Mesenchymal stem cell (in vitro differentiated cells and primary cell): ENCODE measurements around the gene CEP170B.
"Not testable (repeated sequence)": the region's sequence is repeated elsewhere in the genome, so short reads cannot be mapped to it uniquely, and the experiment has no call there.

Experiments
- DNase-seq: peaks from one replicate; pipeline ENCODE4 v3.0.0-alpha.2; 2013
- H2AFZ ChIP-seq: one replicate; pipeline ENCODE4 v1.6.1; 2013; ENCODE audit warnings: low read depth, mild to moderate bottlenecking, control low read depth, inconsistent platforms, low read length, moderate library complexity
- H2AK5ac ChIP-seq: 2 replicates; pipeline ENCODE4 v1.6.1; 2013; ENCODE audit warnings: low read length, moderate library complexity, mild to moderate bottlenecking, inconsistent platforms; ENCODE audit not compliant: severe bottlenecking
- H2BK120ac ChIP-seq: one replicate; pipeline ENCODE4 v1.6.1; 2013; ENCODE audit warnings: low read depth, mild to moderate bottlenecking, inconsistent platforms, low read length, moderate library complexity
- H2BK12ac ChIP-seq, 2 experiments: one replicate each; pipeline ENCODE4 v1.6.1; 2013; ENCODE audit warnings: inconsistent platforms in 2 of 2, low read length in 2 of 2, mild to moderate bottlenecking in 2 of 2, moderate library complexity in 2 of 2, control low read depth in 1 of 2
- H2BK15ac ChIP-seq: one replicate; pipeline ENCODE4 v1.6.1; 2013; ENCODE audit warnings: mild to moderate bottlenecking, low read depth, inconsistent platforms; ENCODE audit not compliant: poor library complexity, severe bottlenecking
- H2BK5ac ChIP-seq: 2 replicates; pipeline ENCODE4 v1.6.1; 2013; ENCODE audit warnings: low read depth, mild to moderate bottlenecking, low read length, control low read depth, inconsistent platforms; ENCODE audit not compliant: poor library complexity, severe bottlenecking
- H3K14ac ChIP-seq, 2 experiments: one replicate each; pipeline ENCODE4 v1.6.1; 2013; ENCODE audit warnings: inconsistent platforms in 2 of 2, low read length in 2 of 2, control low read depth in 1 of 2, mild to moderate bottlenecking in 1 of 2, moderate library complexity in 1 of 2
- H3K18ac ChIP-seq, 2 experiments: one replicate each; pipeline ENCODE4 v1.6.1; 2013; ENCODE audit warnings: inconsistent platforms in 2 of 2, low read length in 2 of 2, control low read depth in 1 of 2, low read depth in 1 of 2, mild to moderate bottlenecking in 1 of 2
- H3K23ac ChIP-seq, 2 experiments: one replicate each; pipeline ENCODE4 v1.6.1; 2013; ENCODE audit warnings: inconsistent platforms in 2 of 2, low read length in 2 of 2, mild to moderate bottlenecking in 2 of 2, moderate library complexity in 2 of 2, control low read depth in 1 of 2
- H3K27ac ChIP-seq: 2 replicates; pipeline ENCODE4 v1.5.1; 2013; ENCODE audit warnings: mild to moderate bottlenecking, moderate library complexity, low read length, control low read depth, inconsistent platforms; ENCODE audit not compliant: poor library complexity, severe bottlenecking
- H3K27me3 ChIP-seq, 2 experiments: 2 replicates each; pipeline versions ENCODE4 v1.6.1 to v1.7.0; 2013; ENCODE audit warnings: low read length in 2 of 2, mild to moderate bottlenecking in 2 of 2, moderate library complexity in 2 of 2, control low read depth in 1 of 2, inconsistent platforms in 1 of 2; ENCODE audit not compliant: control insufficient read depth in 1 of 2, insufficient read depth in 1 of 2
- H3K36me3 ChIP-seq, 2 experiments: 2 replicates each; pipeline versions ENCODE4 v1.6.1 to v1.7.0; 2013; ENCODE audit warnings: low read length in 2 of 2, control low read depth in 1 of 2, inconsistent platforms in 1 of 2, low read depth in 1 of 2, mild to moderate bottlenecking in 1 of 2; ENCODE audit not compliant: insufficient read depth in 2 of 2, control insufficient read depth in 1 of 2
- H3K4ac ChIP-seq, 2 experiments: one replicate each; pipeline ENCODE4 v1.6.1; 2013; ENCODE audit warnings: inconsistent platforms in 2 of 2, low read length in 2 of 2, mild to moderate bottlenecking in 2 of 2, moderate library complexity in 2 of 2, control low read depth in 1 of 2, low read depth in 1 of 2
- H3K4me1 ChIP-seq: 2 replicates; pipeline ENCODE4 v1.6.1; 2013; ENCODE audit warnings: low read depth, low read length, control low read depth; ENCODE audit not compliant: control insufficient read depth, insufficient read depth
- H3K4me2 ChIP-seq: 2 replicates; pipeline ENCODE4 v1.6.1; 2013; ENCODE audit warnings: low read length, mild to moderate bottlenecking, inconsistent platforms; ENCODE audit not compliant: poor library complexity, severe bottlenecking
- H3K4me3 ChIP-seq, 2 experiments: 2 replicates each; pipeline versions ENCODE4 v1.5.1 to v1.7.0; 2013; ENCODE audit warnings: low read length in 2 of 2, mild to moderate bottlenecking in 2 of 2, control low read depth in 1 of 2, low read depth in 1 of 2; ENCODE audit not compliant: insufficient read depth in 1 of 2
- H3K79me1 ChIP-seq: replicated peaks from 2 replicates; pipeline ENCODE4 v1.6.1; 2013; ENCODE audit warnings: mild to moderate bottlenecking, control low read depth, low read length, inconsistent platforms; ENCODE audit not compliant: poor library complexity, severe bottlenecking
- H3K9ac ChIP-seq: 2 replicates; pipeline ENCODE4 v1.7.0; 2013; ENCODE audit warnings: mild to moderate bottlenecking, low read length, moderate library complexity
- H3K9me3 ChIP-seq: 2 replicates; pipeline ENCODE4 v1.7.0; 2013; ENCODE audit warnings: mild to moderate bottlenecking, low read length; ENCODE audit not compliant: control insufficient read depth
- H4K8ac ChIP-seq: one replicate; pipeline ENCODE4 v1.6.1; 2013; ENCODE audit warnings: inconsistent platforms, mild to moderate bottlenecking, low read length, moderate library complexity
- H4K91ac ChIP-seq: one replicate; pipeline ENCODE4 v1.6.1; 2013; ENCODE audit warnings: mild to moderate bottlenecking, low read length, inconsistent platforms
- WGBS: methylation state at CpG from one replicate; pipeline ENCODE4 v1.1.7; 2013; ENCODE audit warnings: mixed read lengths; 5-methylcytosine and 5-hydroxymethylcytosine counted together

Gene CEP170B

DNA sequence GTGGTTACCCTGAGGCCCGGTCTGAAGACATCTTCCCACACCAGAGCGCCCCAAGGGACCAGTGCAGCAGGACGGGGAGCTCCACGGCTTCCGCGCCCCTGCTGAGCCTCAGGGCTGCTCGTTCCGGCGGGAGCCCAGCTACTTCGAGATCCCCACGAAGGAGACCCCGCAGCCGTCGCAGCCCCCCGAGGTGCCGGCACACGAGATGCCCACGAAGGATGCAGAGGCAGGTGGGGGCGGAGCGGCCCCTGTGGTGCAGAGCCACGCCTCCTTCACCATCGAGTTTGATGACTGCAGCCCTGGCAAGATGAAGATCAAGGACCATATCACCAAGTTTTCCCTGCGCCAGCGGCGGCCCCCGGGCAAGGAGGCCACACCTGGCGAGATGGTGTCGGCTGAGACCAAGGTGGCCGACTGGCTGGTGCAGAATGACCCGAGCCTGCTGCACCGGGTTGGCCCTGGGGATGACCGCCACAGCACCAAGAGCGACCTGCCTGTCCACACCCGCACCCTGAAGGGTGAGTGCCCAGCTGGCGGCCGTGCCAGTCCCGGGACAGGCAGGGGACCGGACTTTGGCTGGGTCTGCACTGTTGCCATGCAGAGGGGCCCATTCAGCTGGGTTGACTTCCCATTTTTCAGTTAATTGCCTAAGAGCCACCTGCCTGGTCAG is 18.1 kb downstream of the CEP170B start:
- H3K23ac ChIP-seq = no peak overlapping the region
- H3K36me3 ChIP-seq = peaks cover 41 to 96% of the 10 kb centered on the region in 2 experiments
- H2BK5ac ChIP-seq = no peak overlapping the region
- no peak overlapping the region for H4K91ac ChIP-seq
- no peak overlapping the region for H2BK12ac ChIP-seq
- DNase-seq = no peak
- H3K27me3 ChIP-seq = no peaks in the 10 kb centered on the region
- H3K4me1 ChIP-seq = peaks cover 8% of the 10 kb centered on the region
- no peak overlapping the region for H2BK120ac ChIP-seq
- no peak overlapping the region for H3K4me2 ChIP-seq
- no peak overlapping the region for H3K9ac ChIP-seq
- 93% methylated on average over 38 of the region's 38 CpGs for WGBS
- no peak overlapping the region for H3K4ac ChIP-seq
- H3K27ac ChIP-seq = no peak overlapping the region
- H2BK15ac ChIP-seq = no peak overlapping the region
- H2AFZ ChIP-seq = no peak overlapping the region
- H2AK5ac ChIP-seq = no peak overlapping the region
- no peaks in the 10 kb centered on the region for H3K9me3 ChIP-seq
- H3K18ac ChIP-seq = no peak overlapping the region
- H3K79me1 ChIP-seq = peaks cover 27% of the 10 kb centered on the region
- H3K4me3 ChIP-seq = no peak overlapping the region
- no peak overlapping the region for H3K14ac ChIP-seq
- no peak overlapping the region for H4K8ac ChIP-seq

DNA sequence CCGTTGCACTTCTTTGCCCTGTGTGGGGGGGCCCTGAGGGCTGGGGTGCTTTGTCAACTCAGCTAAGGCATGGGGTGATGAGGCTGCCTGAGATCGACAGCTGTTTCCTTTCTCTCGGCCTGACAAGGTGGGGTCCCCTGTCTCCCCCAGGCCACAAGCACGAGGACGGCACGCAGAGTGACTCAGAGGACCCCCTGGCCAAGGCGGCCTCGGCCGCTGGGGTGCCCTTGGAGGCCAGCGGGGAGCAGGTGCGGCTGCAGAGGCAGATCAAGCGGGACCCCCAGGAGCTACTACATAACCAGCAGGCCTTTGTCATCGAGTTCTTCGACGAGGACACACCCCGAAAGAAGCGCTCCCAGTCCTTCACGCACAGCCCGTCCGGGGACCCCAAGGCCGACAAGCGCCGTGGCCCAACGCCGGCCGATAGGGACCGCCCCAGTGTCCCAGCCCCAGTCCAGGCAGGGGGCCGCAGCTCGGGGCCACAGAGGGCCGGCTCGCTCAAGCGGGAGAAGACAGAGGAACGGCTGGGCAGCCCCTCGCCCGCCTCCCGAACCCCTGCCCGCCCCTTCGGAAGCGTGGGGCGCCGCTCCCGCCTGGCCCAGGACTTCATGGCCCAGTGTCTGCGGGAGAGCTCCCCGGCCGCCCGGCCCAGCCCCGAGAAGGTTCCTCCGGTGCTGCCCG is 18.8 kb downstream of the CEP170B start:
- DNase-seq = no peak
- peaks cover 26% of the 10 kb centered on the region for H3K79me1 ChIP-seq
- H3K23ac ChIP-seq = no peak overlapping the region
- no peak overlapping the region for H2BK5ac ChIP-seq
- no peak overlapping the region for H3K4me2 ChIP-seq
- no peak overlapping the region for H3K18ac ChIP-seq
- H3K27ac ChIP-seq = no peak overlapping the region
- no peak overlapping the region for H3K14ac ChIP-seq
- peaks cover 40 to 96% of the 10 kb centered on the region in 2 experiments for H3K36me3 ChIP-seq
- no peak overlapping the region for H2BK12ac ChIP-seq
- H3K4me3 ChIP-seq = no peak overlapping the region
- H3K9me3 ChIP-seq = no peaks in the 10 kb centered on the region
- no peak overlapping the region for H3K4ac ChIP-seq
- no peak overlapping the region for H4K91ac ChIP-seq
- H3K4me1 ChIP-seq = peaks cover 11% of the 10 kb centered on the region
- H3K9ac ChIP-seq = no peak overlapping the region
- 93% methylated on average over 46 of the region's 49 CpGs for WGBS
- H2BK15ac ChIP-seq = no peak overlapping the region
- H3K27me3 ChIP-seq = no peaks in the 10 kb centered on the region
- H2BK120ac ChIP-seq = no peak overlapping the region
- H2AFZ ChIP-seq = no peak overlapping the region
- no peak overlapping the region for H4K8ac ChIP-seq
- H2AK5ac ChIP-seq = no peak overlapping the region

DNA sequence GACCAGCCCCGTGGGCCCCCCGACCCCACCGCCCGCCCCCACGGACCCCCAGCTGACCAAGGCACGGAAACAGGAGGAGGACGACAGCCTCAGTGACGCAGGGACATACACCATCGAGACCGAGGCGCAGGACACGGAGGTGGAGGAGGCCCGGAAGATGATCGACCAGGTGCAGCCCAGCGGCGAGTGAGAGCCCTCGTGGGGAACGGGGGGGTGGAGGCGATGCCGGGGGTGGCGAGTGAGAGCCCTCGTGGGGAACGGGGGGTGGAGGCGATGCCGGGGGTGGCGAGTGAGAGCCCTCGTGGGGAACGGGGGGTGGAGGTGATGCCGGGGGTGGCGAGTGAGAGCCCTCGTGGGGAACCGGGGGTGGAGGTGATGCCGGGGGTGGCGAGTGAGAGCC is 19.3 kb downstream of the CEP170B start:
- H2BK12ac ChIP-seq, H3K4me2 ChIP-seq, H2BK120ac ChIP-seq, H3K9ac ChIP-seq, H3K18ac ChIP-seq, H2AFZ ChIP-seq, H3K27ac ChIP-seq, H3K4me3 ChIP-seq, DNase-seq, H2BK5ac ChIP-seq, H2AK5ac ChIP-seq, H3K4ac ChIP-seq, H4K91ac ChIP-seq, H2BK15ac ChIP-seq, H4K8ac ChIP-seq, H3K14ac ChIP-seq, H3K27me3 ChIP-seq, H3K23ac ChIP-seq, H3K9me3 ChIP-seq: not testable (repeated sequence)
- peaks cover 23% of the 10 kb centered on the region for H3K79me1 ChIP-seq
- H3K4me1 ChIP-seq = peaks cover 11% of the 10 kb centered on the region
- peaks cover 40 to 97% of the 10 kb centered on the region in 2 experiments for H3K36me3 ChIP-seq
- WGBS = 79% methylated on average over 9 of the region's 34 CpGs

DNA sequence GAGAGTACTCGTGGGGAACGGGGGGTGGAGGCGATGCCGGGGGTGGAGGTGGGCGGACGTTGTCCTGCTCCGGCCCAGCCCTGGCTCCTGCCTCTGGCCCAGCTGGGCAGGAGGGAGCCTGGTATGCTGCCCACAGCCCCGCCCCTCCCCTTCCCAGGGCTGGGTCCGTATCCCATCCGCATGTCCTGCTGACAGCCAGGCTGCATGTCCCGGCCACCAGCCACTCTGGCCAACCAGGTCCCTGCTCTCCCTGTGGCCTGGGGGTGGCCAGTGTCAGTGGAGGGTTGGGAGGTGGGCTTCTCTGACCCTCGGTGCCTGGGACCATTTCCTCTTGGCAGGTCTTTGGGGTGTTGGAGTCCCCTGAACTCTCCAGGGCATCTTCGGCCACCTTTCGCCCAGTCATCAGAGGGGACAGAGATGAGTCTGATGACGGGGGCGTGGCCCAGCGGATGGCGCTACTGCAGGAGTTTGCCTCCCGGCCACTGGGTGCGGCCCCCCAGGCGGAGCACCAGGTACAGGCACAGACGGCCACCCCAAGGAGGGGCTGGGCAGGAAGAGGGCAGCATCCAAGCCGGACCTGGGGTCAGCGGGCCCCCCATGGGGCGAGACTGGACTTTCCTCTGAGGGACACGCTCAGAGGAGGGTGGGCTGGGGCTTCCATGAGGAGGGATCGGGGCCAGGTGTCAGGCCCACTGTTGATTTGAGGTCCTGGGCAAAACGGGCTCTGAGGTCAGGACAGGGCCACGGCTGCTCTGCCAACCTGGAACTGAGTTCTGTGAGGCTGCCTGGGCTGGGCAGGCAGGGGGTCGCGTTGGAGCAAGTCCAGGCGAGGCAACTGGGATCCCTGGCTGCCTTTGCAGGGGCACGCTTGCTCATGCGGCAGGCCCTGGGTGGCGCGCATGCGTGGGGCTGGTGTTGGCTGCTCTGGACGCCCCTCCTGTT is 20.2 kb downstream of the CEP170B start:
- no peak overlapping the region for H3K4me2 ChIP-seq
- H4K8ac ChIP-seq = no peak overlapping the region
- no peak overlapping the region for H4K91ac ChIP-seq
- no peak overlapping the region for H3K14ac ChIP-seq
- no peak overlapping the region for H3K9ac ChIP-seq
- H3K36me3 ChIP-seq = peaks cover 37 to 91% of the 10 kb centered on the region in 2 experiments
- H3K4me3 ChIP-seq = no peak overlapping the region
- no peaks in the 10 kb centered on the region for H3K27me3 ChIP-seq
- no peak overlapping the region for H3K18ac ChIP-seq
- no peak overlapping the region for H2BK15ac ChIP-seq
- H2AK5ac ChIP-seq = no peak overlapping the region
- no peak overlapping the region for H2BK5ac ChIP-seq
- no peak for DNase-seq
- no peak overlapping the region for H3K23ac ChIP-seq
- H3K4ac ChIP-seq = no peak overlapping the region
- no peaks in the 10 kb centered on the region for H3K9me3 ChIP-seq
- peaks cover 15% of the 10 kb centered on the region for H3K79me1 ChIP-seq
- 94% methylated on average over 37 of the region's 38 CpGs for WGBS
- no peak overlapping the region for H2BK12ac ChIP-seq
- no peak overlapping the region for H3K27ac ChIP-seq
- H2BK120ac ChIP-seq = no peak overlapping the region
- H2AFZ ChIP-seq = no peak overlapping the region
- H3K4me1 ChIP-seq = peaks cover 11% of the 10 kb centered on the region
